PC-9 (cell line): ENCODE data around the gene UQCRH. TPM values are rescaled to one million over a fixed set of nuclear protein-coding genes. Genes with fewer than 3 reads are reported as not detected.

Source experiments
- BruUV-seq: library from RNA; stranded (reverse); fragments of 400-500 nt; replicated peaks from 2 replicates; lab custom pipeline; 2021; lab: Mats Ljungman, UMichigan
- CTCF ChIA-PET: fragments of 300-600 bp; sonication (Branson Sonifier 250); formaldehyde crosslinking; loops from one replicate; lab custom pipeline; 2022; ENCODE audit warnings: antibody characterized with exemption; lab: Charles Lee
- POLR2A ChIA-PET: fragments of 300-600 bp; sonication (Branson Sonifier 250); formaldehyde crosslinking; loops from one replicate; lab custom pipeline; 2022; ENCODE audit warnings: antibody characterized with exemption; ENCODE audit not compliant: unreplicated experiment; lab: Charles Lee
- DNase-seq, 2 experiments: peaks; one replicate each; pipeline versions ENCODE4 v3.0.0 to v3.0.0-alpha.2; 2015 to 2022; ENCODE audit warnings: mixed read lengths in 1 of 2
- H2AFZ ChIP-seq: fragments of 200-600 bp; sonication (generic); 2 replicates; pipeline ENCODE4 v1.8.1; 2017; ENCODE audit warnings: antibody characterized with exemption
- H3F3A ChIP-seq: fragments of 200-600 bp; sonication (generic); 2 replicates; pipeline ENCODE4 v1.8.1; 2017; ENCODE audit warnings: antibody characterized with exemption, mild to moderate bottlenecking, low read depth; ENCODE audit not compliant: insufficient read depth
- H3K27ac ChIP-seq: fragments of 200-600 bp; sonication (generic); 2 replicates; pipeline ENCODE4 v1.6.1; 2016; ENCODE audit warnings: mixed run types
- H3K27me3 ChIP-seq: fragments of 200-600 bp; sonication (generic); 2 replicates; pipeline ENCODE4 v1.6.1; 2016; ENCODE audit warnings: low read depth, mixed run types; ENCODE audit not compliant: insufficient read depth
- H3K36me3 ChIP-seq: fragments of 200-600 bp; sonication (generic); 2 replicates; pipeline ENCODE4 v1.6.1; 2016; ENCODE audit warnings: low read depth, mixed run types
- H3K4me1 ChIP-seq: fragments of 200-600 bp; sonication (generic); replicated peaks from 2 replicates; pipeline ENCODE4 v1.6.1; 2016; ENCODE audit warnings: mixed run types; ENCODE audit not compliant: insufficient read depth
- H3K4me2 ChIP-seq: fragments of 200-600 bp; sonication (generic); 2 replicates; pipeline ENCODE4 v1.6.1; 2017; ENCODE audit warnings: mixed run types
- H3K4me3 ChIP-seq: fragments of 200-600 bp; sonication (generic); 2 replicates; pipeline ENCODE4 v1.6.1; 2016; ENCODE audit warnings: mixed run types
- H3K79me2 ChIP-seq: fragments of 200-600 bp; sonication (generic); 2 replicates; pipeline ENCODE4 v1.6.1; 2017; ENCODE audit warnings: low read depth, mixed run types
- H3K9me2 ChIP-seq: fragments of 200-600 bp; sonication (generic); 2 replicates; pipeline ENCODE4 v1.8.1; 2017; ENCODE audit warnings: mild to moderate bottlenecking; ENCODE audit not compliant: insufficient read depth
- H3K9me3 ChIP-seq: fragments of 200-600 bp; sonication (generic); 2 replicates; pipeline ENCODE4 v1.8.1; 2016; ENCODE audit warnings: low read depth; ENCODE audit not compliant: insufficient read depth
- H4K20me1 ChIP-seq: fragments of 200-600 bp; sonication (generic); 2 replicates; pipeline ENCODE4 v1.8.1; 2017; ENCODE audit not compliant: insufficient read depth
- CTCF ChIP-seq: fragments of 200-600 bp; sonication (generic); conservative IDR thresholded peaks from 2 replicates; pipeline ENCODE4 v1.6.1; 2017; ENCODE audit warnings: mixed run types, antibody characterized with exemption, mild to moderate bottlenecking, moderate library complexity
- EZH2 ChIP-seq: fragments of 200-600 bp; sonication (generic); IDR thresholded peaks from 2 replicates; pipeline ENCODE4 v1.8.0; 2017; ENCODE audit warnings: antibody characterized with exemption, low read depth
- intact Hi-C: fragments of 100-400 bp; cut with micrococcal nuclease; formaldehyde crosslinking; loops from one replicate; pipeline ENCODE4 v1.10.0; 2022; ENCODE audit not compliant: unreplicated experiment
- total RNA-seq: library from RNA; stranded (reverse); gene quantifications from 2 replicates; pipeline ENCODE4 v1.2.3, GENCODE V29; 2021

The UQCRH gene
- total RNA-seq, 1 experiment from 2014 or later: 551 TPM

GRCh38 chr1:46340404-46341221, 37.1 kb downstream of the UQCRH start, which contains the start of gene NSUN4:
TSS of gene NSUN4 (plus strand) at chr1:46340807. CDS start at chr1:46340827, 20 bp downstream.
- intact Hi-C loops: loop anchor here (1.0 to 10.0 kb wide), 4 partner anchors 37 to 1326 kb away; partner anchors contain the start of genes FAAH, HECTD3, LRRC41 and RAD54L
- no peaks in the 10 kb centered on the region for H3K9me2 ChIP-seq
- DNase-seq: peak; percentile 84 to 88
- H2AFZ ChIP-seq: peak within 1 kb of the TSS; percentile 87
- H3K4me2 ChIP-seq: peak within 1 kb of the TSS; percentile 83
- H3F3A ChIP-seq: peaks cover 30% of the 10 kb centered on the region
- no peaks in the 10 kb centered on the region for H3K27me3 ChIP-seq
- CTCF ChIA-PET: interaction anchor here (0.6 to 1.6 kb wide), 4 partner anchors 8 to 1548 kb away, joined by 3 to 4 read pairs (median 3); no protein-coding TSS in a partner anchor
- TSS peak; percentile 82 for BruUV-seq
- H3K4me3 ChIP-seq: peak within 1 kb of the TSS; percentile 96
- H3K27ac ChIP-seq: peak within 1 kb of the TSS; percentile 90
- H3K9me3 ChIP-seq: no peaks in the 10 kb centered on the region
- POLR2A ChIA-PET: interaction anchor here (0.6 to 1.1 kb wide), 5 partner anchors 29 to 850 kb away, joined by 3 to 17 read pairs (median 10); partner anchors contain the start of genes LRRC41, TESK2 and UQCRH
- H3K36me3 ChIP-seq: no peaks in the 10 kb centered on the region; the same call in 1 of the 2 replicates
- TF ChIP-seq EZH2 (no peak), CTCF (peak; percentile 68)
- no peaks in the 10 kb centered on the region for H4K20me1 ChIP-seq
- peaks cover 17% of the 10 kb centered on the region for H3K79me2 ChIP-seq
- H3K4me1 ChIP-seq: peaks cover 20% of the 10 kb centered on the region; the same call in 1 of the 2 replicates

GRCh38 chr1:46341222-46342083, 38.0 kb downstream of the UQCRH start:
- no peak for DNase-seq
- H3K4me3 ChIP-seq: peak overlapping the region; percentile 96
- BruUV-seq: TSS peak; percentile 24
- peak overlapping the region; percentile 87; the same call in 1 of the 2 replicates for H2AFZ ChIP-seq
- H3K79me2 ChIP-seq: peaks cover 17% of the 10 kb centered on the region
- TF ChIP-seq EZH2 (no peak), CTCF (no peak)
- H3K36me3 ChIP-seq: no peaks in the 10 kb centered on the region; the same call in 1 of the 2 replicates
- no peaks in the 10 kb centered on the region for H3K9me2 ChIP-seq
- ChIA-PET POLR2A (interaction anchor here (0.6 kb wide), 1 partner anchor 15 kb away, joined by 3 read pairs; no protein-coding TSS in a partner anchor), CTCF (interaction anchor here (0.7 kb wide), 1 partner anchor 23 kb away, joined by 4 read pairs; no protein-coding TSS in a partner anchor)
- no peaks in the 10 kb centered on the region for H3K27me3 ChIP-seq
- H3K9me3 ChIP-seq: no peaks in the 10 kb centered on the region
- no peaks in the 10 kb centered on the region for H4K20me1 ChIP-seq
- intact Hi-C loops: loop anchor here (2.0 to 10.0 kb wide), 2 partner anchors 53 to 1327 kb away; partner anchors contain the start of genes FAAH, HECTD3 and UROD
- peaks cover 31% of the 10 kb centered on the region for H3F3A ChIP-seq
- H3K27ac ChIP-seq: peak overlapping the region; percentile 90
- peak overlapping the region; percentile 83 for H3K4me2 ChIP-seq
- peaks cover 20% of the 10 kb centered on the region; the same call in 1 of the 2 replicates for H3K4me1 ChIP-seq
